Activated T-cell treated with anti-CD3 and anti-CD28 coated beads, Interleukin-2, amount 50 U/mL, for 48 hours (primary cell): ENCODE results near the gene THAP4.
"Not testable (repeated sequence)": the region's sequence is repeated elsewhere in the genome, so short reads cannot be mapped to it uniquely, and the experiment has no call there.

Experiments
- DNase-seq, 2 experiments: peaks; one replicate each; pipeline ENCODE4 v3.0.0-alpha.2; 2020

Gene THAP4

GRCh38 chr2:241662731-241663130 lies 25.8 kb upstream of the THAP4 start:
- not testable (repeated sequence) for DNase-seq

- DNase-seq, result no peak
Observed at GRCh38 chr2:241660593-241661213, 23.7 kb upstream of the THAP4 start.

GRCh38 chr2:241659150-241659739 lies 22.3 kb upstream of the THAP4 start:
- DNase-seq, result peak; percentile 54 to 58

GRCh38 chr2:241658296-241658695 lies 21.3 kb upstream of the THAP4 start:
- no peak for DNase-seq

GRCh38 chr2:241657786-241658254 lies 20.9 kb upstream of the THAP4 start:
- no peak for DNase-seq

GRCh38 chr2:241656190-241656741 lies 19.3 kb upstream of the THAP4 start:
- DNase-seq, result no peak

GRCh38 chr2:241655516-241656189 lies 18.7 kb upstream of the THAP4 start:
- no peak for DNase-seq

- DNase-seq, result no peak
Observed at GRCh38 chr2:241654551-241654950, 17.6 kb upstream of the THAP4 start.

- DNase-seq, result no peak
Observed at GRCh38 chr2:241653210-241653750, 16.3 kb upstream of the THAP4 start.

GRCh38 chr2:241652722-241653121 lies 15.8 kb upstream of the THAP4 start:
- DNase-seq, result no peak

GRCh38 chr2:241652142-241652541 lies 15.2 kb upstream of the THAP4 start:
- no peak for DNase-seq

- DNase-seq, result no peak
Observed at GRCh38 chr2:241649927-241650326, 13.0 kb upstream of the THAP4 start.

- no peak for DNase-seq
Observed at GRCh38 chr2:241649404-241649803, 12.4 kb upstream of the THAP4 start.

GRCh38 chr2:241648453-241648852 lies 11.5 kb upstream of the THAP4 start:
- no peak for DNase-seq

- DNase-seq, result no peak
Observed at GRCh38 chr2:241645915-241646645, 9.1 kb upstream of the THAP4 start.

GRCh38 chr2:241645056-241645914 lies 8.3 kb upstream of the THAP4 start:
- no peak for DNase-seq

GRCh38 chr2:241641631-241642030 lies 4.7 kb upstream of the THAP4 start:
- DNase-seq, result no peak

GRCh38 chr2:241640165-241640795 lies 3.3 kb upstream of the THAP4 start:
- no peak for DNase-seq

GRCh38 chr2:241639385-241639784 lies 2.4 kb upstream of the THAP4 start:
- no peak for DNase-seq

- no peak for DNase-seq
Observed at GRCh38 chr2:241638940-241639339, 2.0 kb upstream of the THAP4 start.
